HG03097 (cell line): ENCODE measurements around the gene HASPIN.

Source experiments
- ATAC-seq: cut with Tn5 transposase; IDR thresholded peaks from one replicate; pipeline ENCODE4 v1.9.1; 2021; ENCODE audit not compliant: unreplicated experiment, low FRiP score

HASPIN gene

GRCh38 chr17:3723556-3724377, at the start of gene HASPIN:
Gene HASPIN (plus strand): TSS chr17:3723903. CDS start chr17:3723936, 33 bp downstream.
- ATAC-seq: peak; percentile 78

- ATAC-seq: no peak
Observed at GRCh38 chr17:3675886-3676285, 47.8 kb upstream of the HASPIN start.

- ATAC-seq: no peak
Observed at GRCh38 chr17:3678095-3678820, 45.4 kb upstream of the HASPIN start.

- ATAC-seq: no peak
Observed at GRCh38 chr17:3678821-3679530, 44.7 kb upstream of the HASPIN start.

GRCh38 chr17:3679531-3680126, 44.1 kb upstream of the HASPIN start:
- ATAC-seq: no peak

GRCh38 chr17:3681057-3681456, 42.6 kb upstream of the HASPIN start:
- no peak for ATAC-seq

GRCh38 chr17:3681565-3681964, 42.1 kb upstream of the HASPIN start:
- ATAC-seq: no peak

- no peak for ATAC-seq
Observed at GRCh38 chr17:3682033-3682432, 41.7 kb upstream of the HASPIN start.

- ATAC-seq: no peak
Observed at GRCh38 chr17:3683054-3683511, 40.6 kb upstream of the HASPIN start.

- no peak for ATAC-seq
Observed at GRCh38 chr17:3685174-3685573, 38.5 kb upstream of the HASPIN start.

GRCh38 chr17:3688027-3688553, 35.6 kb upstream of the HASPIN start:
- no peak for ATAC-seq

GRCh38 chr17:3688852-3689261, 34.8 kb upstream of the HASPIN start:
- no peak for ATAC-seq

- no peak for ATAC-seq
Observed at GRCh38 chr17:3689262-3690093, 34.2 kb upstream of the HASPIN start.

- no peak for ATAC-seq
Observed at GRCh38 chr17:3690094-3690715, 33.5 kb upstream of the HASPIN start.

- ATAC-seq: no peak
Observed at GRCh38 chr17:3691617-3692067, 32.1 kb upstream of the HASPIN start.

GRCh38 chr17:3692346-3692745, 31.4 kb upstream of the HASPIN start:
- no peak for ATAC-seq

- ATAC-seq: no peak
Observed at GRCh38 chr17:3693141-3693540, 30.6 kb upstream of the HASPIN start.

- peak; percentile 35 for ATAC-seq
Observed at GRCh38 chr17:3693829-3694231, 29.9 kb upstream of the HASPIN start.

- ATAC-seq: no peak
Observed at GRCh38 chr17:3695129-3695722, 28.5 kb upstream of the HASPIN start.
